UCSD-AML1 (cell line): ENCODE measurements around the gene RGS6.

Experiments used
- DNase-seq: peaks from one replicate; lab custom pipeline; 2025; ENCODE audit not compliant: unreplicated experiment; lab: John Stamatoyannopoulos, UW

Gene RGS6

GRCh38 chr14:71943695-71944018 lies 11.4 kb downstream of the RGS6 start:
- no peak for DNase-seq

- no peak for DNase-seq
Observed at GRCh38 chr14:71947947-71948500, 15.8 kb downstream of the RGS6 start.

DNA sequence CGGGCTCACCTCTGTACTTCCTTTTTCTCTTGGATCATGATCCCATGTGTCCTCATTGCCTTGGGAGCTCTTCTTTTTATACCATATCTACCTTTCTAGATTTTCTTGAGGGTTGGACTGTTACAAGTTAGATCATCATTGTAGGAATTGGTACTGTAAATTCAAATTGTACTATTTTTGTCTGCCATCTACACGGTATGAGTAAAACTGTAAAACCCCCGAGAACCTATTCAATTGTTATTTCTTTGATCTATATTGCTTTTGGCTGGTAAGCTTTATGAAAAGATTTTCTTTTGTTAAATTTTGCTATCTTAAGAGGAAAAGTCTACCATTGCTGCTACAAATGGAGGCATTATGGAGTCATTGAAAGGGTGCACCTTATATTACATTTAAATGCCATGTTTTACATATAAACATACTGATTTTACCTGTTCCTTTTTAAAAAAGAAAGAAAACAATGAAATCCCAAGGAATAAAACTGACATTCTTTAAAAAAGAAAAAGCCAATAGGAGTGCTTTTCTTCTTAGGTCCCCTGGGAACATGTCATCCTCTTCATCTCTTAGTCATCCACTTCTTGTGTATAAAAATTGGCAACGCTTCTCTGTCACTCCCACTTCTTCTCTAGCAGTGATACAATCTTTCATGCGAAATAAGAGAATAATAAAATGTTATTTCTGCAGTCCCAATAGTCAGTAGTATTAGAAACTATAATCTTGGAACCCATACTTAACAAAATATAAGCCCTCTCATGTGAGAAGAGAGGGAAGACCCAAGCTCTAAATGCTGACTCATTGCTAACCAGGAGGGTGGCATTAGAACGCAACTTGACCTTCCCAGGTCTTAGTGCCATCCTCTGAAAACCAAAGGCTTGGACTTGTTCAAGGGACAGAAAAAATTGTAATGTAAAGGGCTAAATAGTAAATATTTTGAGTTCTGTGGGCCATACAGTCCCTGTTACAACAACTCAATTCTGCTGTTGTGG lies 20.4 kb downstream of the RGS6 start:
- no peak for DNase-seq

GRCh38 chr14:71956920-71957563 lies 24.8 kb downstream of the RGS6 start:
- no peak for DNase-seq

DNA sequence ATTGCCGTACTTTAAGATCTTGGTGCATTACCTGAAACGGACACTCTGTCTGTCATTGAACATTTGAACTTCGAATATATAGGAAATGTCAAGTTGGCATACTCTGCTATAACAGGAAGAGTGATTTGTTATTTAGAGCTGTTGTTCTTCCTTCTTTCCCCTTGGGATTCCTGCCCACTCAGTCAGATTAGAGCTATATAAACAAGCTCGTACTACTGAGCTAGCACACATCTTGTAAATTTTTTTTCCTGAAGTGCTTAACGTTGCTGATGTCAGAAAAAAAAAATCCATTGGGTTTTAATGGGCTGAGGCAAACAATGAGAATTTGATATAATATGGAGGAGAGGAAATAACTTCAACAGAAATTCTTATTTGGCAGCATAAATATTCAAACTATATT lies 26.8 kb downstream of the RGS6 start:
- DNase-seq, result no peak

DNA sequence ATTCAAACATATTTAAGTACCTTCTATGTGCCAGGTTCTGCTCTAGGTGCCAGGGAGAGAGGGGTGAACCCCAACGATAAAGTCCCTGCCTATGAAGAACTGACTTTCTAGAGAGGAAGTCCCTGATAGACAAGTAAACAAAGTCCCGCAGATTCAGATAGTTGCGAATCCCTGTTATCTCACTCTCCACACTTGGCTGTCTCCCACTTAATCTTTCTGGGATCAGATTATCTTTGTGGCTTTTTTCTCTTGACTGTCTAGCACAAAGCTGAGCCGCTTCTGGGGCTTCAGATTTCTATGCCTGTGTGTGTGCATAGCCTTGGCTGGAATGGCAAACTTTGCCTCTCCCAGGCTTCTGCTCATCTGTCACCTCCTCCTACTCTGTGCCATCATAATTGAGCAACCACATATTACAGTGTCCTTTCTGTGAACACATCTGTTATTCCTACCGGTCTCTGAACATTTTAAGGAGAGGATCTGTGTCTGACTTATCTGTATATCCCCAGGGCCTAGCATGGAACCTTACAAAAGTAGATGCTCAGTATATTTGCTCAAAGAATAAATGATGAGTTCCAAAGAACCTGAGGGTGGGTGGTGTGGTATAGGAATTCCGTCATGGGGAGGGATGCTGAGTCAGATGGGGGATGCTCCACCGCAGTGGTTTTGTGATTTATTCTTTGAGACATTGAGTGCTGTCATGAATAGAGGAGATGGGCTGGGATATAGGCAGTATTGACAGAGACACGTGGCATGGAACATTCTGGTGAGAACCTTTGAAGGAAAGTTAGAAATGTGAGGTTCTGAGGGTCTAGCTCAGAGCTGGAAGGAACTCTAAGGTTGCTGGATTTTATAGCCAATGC lies 28.5 kb downstream of the RGS6 start:
- DNase-seq, result no peak

DNA sequence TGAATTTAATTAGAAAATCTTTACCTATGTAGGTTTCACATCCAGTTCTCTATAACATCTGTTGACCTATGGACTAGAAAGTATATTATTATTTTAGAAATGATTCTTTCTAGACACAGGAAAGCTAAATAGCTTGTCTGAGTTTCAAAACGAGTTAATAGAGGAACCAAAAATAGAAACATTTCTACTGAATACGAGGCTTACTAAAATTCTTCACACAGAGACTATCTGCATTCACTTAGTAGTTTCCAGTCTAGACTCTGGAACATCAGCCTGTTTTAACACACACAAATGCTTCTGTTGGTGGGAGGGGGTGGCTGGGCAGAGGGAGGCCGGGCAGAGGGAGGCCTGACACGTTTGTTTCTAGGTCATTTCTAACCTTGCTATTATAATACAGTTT lies 29.7 kb downstream of the RGS6 start:
- no peak for DNase-seq

DNA sequence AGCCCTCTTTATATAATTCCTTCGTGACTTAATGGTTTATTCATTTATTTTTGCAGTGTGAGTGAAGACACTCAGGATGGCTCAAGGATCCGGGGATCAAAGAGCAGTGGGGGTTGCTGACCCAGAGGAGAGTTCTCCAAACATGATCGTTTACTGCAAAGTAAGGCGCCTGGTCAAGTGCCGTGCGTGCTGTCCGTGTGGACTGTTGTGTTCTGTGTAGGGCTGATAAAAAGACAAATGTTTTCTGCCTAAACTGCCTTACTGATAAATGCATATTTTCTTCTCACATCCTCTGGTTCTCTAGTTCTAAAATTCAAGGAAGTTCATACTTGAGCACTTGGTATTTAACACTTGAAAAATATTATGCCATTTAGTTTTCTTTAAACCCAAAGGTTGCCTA lies 32.5 kb downstream of the RGS6 start:
- no peak for DNase-seq

GRCh38 chr14:71966528-71966927 lies 34.3 kb downstream of the RGS6 start:
- DNase-seq, result no peak

DNA sequence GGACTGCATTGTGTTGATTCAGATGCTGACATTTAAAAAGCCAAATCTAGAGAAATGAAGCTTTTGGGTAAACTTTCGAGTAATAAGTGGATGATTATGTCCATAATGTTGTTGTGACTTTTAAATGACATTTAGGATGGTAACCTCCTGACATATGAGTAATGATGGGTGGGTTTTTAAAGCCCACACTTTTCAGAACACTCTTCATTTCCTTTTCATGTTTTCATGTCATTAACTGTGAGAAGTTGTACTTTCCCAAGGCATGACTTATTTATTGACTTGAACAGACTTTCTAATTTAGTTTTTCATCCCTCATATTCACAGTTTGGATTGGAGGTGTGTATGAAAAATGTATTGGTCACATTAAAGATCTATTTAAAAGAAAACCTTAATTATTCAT lies 35.5 kb downstream of the RGS6 start:
- DNase-seq, result no peak

DNA sequence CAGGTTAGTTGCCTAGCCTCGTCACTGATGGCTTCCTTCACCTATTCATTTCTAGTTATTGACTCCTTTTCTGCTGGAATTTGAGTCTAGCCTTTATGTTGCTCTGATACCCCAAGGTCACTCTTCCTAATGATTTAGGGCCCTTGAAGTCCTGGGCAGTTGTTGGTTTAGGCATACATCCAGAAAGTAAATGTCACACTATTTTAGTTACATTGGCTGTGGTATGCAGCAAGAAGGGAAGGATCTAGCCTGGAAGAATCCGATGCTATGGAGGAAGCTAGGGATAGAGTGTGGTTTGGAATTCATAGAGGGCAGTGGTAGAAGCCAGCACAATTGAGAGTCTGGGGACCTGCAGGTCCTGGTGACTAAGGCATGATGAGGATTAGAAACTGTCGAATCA lies 38.0 kb downstream of the RGS6 start:
- no peak for DNase-seq

GRCh38 chr14:71985538-71986189 lies 53.4 kb downstream of the RGS6 start:
- no peak for DNase-seq

DNA sequence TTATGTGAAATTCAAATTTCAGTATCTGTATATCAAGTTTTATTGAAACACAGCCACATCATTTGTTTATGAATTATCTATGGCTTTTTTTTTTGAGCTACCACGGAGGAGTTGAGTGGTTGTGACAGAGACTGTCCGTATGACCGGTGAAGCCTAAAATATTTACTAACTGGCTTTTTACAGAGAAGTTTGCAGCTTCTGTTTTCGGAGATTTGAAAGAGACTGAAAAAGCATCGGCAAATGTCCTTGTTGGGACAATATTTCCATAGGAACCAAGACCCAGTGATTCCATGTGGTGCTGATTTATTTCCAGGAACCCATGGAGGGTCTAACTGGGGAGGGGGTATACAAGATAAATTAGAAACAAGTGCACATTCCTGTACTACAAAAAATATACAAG lies 56.2 kb downstream of the RGS6 start:
- DNase-seq, result no peak

DNA sequence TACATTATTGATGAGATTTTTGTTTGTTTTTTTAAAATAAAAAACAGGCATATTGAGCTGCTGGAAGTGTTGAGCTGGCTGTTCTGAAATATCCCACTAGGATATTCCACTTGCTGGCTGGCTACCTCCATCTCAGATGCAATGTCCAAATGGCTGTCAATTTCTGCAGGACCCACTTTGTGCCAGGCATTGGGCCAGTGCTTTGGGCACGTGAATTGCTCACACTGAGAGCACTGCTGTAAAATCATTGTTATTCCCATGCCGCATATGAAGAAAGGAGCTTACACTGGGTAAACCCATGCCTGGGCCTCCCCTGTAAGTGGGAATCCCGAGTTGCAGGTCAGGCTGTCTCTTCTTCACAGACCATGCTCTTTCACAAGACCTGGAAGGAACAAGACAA lies 56.7 kb downstream of the RGS6 start:
- DNase-seq, result no peak

- DNase-seq, result no peak
Observed at GRCh38 chr14:71994416-71994815, 62.2 kb downstream of the RGS6 start.

DNA sequence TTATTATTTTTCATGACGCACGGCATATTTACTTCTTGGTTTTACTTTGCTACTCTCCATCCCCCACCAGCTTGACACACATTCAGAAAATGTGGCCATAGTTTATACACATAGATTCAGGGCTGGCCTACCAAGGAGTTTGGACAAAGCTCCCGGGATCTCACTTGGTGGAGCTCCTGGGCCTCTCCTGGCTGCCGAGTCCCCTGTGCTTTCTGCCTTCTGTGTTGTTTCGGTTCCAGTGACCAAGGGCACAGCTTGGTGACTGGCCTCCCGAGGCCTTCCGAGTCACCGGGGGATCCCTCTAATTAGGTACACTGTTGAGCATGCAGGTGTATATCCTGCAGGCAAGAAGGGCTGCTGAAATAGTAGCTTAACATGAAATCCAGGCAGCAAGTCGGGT lies 63.5 kb downstream of the RGS6 start:
- DNase-seq, result no peak

GRCh38 chr14:71996610-71997009 lies 64.4 kb downstream of the RGS6 start:
- no peak for DNase-seq

GRCh38 chr14:72000907-72001306 lies 68.7 kb downstream of the RGS6 start:
- no peak for DNase-seq

- no peak for DNase-seq
Observed at GRCh38 chr14:72002731-72003130, 70.5 kb downstream of the RGS6 start.

DNA sequence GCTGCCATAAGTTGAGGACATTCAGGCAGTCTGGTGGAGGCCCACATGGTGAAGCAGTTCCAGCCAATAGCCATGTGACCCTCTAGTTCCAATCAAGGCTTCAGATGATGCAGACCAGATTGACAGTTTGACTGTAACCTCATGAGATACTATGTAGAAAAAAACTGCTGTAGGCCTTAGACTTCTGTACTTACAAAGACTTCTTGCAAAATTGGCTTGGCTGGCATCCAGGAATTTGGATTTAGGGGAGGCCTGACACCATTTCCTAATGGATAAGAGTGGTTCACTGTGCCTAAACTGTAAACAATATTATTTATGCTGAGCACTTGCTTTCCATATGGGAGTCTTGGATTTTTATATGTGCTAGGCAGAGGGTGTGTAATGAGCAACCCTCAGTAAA lies 76.4 kb downstream of the RGS6 start:
- DNase-seq, result no peak

DNA sequence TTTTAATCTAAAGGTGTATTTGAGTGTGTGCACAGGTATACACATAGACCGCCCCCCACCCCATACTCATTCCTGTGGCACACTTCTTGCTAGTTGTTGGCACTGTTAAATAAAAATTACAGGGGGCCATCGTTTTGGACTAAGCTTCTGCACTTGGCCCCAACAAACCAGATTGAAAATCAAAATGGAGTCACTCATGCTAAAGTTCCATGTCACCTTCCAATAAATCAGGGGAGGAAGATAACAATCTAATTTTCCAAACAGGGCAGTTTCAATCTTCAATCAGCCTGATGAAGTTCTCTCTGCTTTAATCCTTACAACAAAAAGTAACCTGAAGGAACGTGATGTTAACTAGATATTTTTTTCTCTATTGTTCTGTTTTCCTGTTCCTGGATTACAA lies 78.2 kb downstream of the RGS6 start:
- no peak for DNase-seq
